Hematopoietic multipotent progenitor cell treated with erythropoietin and hydrocortisone succinate and interleukin-3 and kit ligand, for 8 days (in vitro differentiated cells): ENCODE data around the gene NR5A1.
A peak's percentile ranks its signal among the peaks of the same experiment; 100 is the strongest.

ENCODE experiments used
- DNase-seq: peaks from one replicate; pipeline ENCODE4 v3.0.0-alpha.2; 2015

NR5A1 gene

DNA sequence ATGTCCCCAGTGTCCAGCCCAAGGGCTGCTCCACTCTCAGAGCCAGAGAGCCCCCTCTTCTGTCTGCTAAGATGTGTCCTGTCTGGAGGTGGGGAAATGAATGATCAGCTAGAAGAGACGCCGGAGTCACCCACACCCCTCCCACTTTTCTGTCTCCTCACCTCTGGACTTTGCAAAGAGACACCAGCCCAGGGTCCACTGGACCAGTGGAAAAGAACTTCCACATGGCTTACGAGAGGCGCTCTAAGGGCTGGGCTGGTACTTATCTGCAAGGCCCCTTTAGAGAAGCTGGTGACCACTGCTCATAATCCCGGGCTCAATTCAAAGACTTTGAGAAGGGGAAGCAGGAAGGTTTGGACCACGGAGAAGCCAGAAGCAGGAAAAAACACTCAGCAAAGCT, 9.2 kb downstream of the NR5A1 start:
- DNase-seq: no peak

DNA sequence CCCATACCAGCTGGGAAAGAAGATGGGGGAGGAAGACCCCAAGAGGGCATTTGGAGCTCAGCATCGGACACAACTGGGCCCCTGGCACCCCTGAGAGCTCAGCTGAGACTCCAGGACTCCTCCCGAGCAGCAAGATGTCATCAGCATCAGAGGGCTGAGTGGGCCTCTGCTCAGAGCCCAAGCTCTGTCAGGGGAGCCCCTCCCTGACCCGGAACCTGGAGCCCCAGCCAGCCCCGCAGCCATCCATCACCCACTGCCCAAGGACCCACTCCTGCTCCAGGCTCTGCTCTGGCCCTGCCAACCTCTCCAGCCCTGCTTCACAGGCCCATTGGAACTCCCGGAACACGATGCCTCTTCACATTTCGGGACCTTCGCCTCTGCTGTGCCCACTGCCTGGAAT, 9.8 kb downstream of the NR5A1 start:
- no peak for DNase-seq

DNA sequence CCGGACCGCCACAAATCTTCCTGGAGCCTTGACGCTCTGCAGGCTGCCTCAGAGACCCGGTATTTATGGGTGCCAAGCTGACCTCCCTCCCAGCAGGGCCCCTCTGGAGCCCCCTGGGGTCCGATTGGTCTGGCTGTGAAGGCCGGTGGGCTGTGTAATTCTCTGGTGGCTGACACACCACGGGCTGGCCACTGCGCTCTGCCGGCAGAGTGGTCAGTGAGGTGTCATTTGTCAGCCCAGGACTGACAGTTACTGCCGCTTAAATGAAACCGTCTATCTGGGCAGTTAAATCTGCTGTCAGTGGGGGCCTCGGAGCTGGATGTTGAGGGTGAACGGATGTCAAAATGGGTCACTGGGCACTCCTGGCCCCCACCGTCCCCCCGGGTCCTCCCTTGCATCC, 10.7 kb downstream of the NR5A1 start:
- DNase-seq: no peak

DNA sequence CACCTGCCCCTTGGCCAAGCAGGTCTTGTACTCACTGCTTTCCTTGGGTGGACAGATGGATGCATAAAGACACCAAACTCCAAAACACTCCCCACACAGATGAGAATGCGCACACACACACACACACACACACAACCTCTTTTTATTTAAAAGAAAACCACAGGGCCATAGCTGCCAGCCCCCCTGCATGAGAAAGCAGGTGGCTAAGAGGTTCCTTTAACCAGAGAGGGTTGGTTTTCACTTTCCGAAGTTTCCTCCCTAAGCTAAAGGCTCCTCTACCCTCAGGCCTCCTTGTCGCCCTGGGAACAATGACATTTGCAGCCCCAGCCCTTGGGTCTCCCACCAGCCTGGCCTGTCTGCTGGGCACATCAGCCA, 11.1 kb downstream of the NR5A1 start:
- peak; percentile 20 for DNase-seq

DNA sequence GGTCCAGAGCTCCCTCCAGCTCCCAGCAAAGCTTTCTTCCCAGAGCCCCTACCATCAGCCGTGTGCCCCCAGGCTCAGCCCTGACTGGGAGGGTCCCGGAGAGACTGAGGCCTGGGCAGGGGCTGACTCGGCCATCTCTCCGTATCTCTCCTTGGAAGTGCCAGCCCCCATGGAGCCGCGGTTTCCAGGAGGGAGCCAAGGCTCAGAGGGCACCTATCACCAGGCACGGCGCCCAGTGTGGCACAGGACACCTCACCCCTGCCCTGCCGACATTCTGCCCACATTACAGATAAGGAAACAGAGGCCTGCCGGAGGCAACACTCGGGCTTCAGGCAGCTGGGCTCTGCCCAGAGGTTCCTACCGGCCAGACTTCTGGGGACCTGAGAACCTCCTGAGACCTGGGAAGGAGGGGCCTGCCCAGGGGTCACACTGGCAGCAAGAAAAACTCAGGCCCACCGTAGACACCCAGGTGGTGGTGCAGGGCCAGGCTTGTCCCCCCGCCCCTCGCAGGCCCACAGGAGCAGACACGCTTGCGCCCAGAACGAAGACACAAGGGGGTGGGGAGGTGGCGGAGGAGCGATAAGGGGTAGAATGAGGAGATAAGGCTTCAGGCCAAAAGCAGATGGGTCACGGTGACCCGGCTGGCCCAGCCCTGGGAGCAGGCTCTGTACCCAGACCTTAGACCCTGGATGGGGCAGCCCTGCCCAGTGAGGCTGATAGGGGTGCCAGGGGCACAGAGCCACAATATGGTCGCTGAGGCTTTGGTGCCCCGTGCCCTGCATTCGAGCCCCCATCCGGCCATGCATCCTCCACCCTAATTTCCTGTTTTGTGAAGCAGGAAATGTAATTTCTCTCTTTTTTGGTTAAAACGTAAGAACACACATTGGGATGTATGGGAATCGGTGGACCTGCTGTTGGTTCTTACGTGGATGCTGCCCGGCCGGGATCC, 11.8 kb downstream of the NR5A1 start:
- peak; percentile 78 for DNase-seq

DNA sequence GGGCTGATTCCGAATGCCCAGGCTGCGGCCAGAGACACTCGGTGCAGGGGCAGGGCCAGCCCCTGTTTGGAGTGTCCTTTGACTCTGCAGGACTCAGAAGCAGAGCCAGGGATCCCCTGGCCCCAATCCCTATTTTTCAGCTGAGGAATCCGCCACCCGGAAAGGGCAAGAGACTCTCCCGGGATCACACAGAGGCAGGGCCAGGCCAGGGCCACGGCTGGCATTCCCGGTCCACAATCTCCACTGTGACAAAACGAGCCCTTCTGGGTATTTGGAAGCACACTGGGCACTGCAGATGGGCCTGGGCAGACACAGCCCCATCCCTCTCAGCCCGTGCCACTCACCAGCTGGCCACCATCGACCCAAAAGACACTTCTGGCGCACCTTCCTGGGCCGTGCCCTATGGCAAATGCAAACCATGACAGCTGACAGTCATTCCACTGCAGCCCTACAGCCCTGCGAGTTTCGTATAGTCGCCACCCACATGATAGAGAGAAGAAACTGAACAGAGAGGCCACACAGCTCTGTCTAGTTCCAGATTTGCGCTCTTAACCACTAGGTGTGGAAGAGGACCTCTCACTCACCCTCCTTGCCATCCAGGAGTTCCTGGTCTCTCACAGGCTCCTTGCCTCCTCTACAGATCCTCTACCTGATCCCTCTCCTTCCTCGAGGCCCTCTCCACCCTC, 13.3 kb downstream of the NR5A1 start:
- DNase-seq: no peak

DNA sequence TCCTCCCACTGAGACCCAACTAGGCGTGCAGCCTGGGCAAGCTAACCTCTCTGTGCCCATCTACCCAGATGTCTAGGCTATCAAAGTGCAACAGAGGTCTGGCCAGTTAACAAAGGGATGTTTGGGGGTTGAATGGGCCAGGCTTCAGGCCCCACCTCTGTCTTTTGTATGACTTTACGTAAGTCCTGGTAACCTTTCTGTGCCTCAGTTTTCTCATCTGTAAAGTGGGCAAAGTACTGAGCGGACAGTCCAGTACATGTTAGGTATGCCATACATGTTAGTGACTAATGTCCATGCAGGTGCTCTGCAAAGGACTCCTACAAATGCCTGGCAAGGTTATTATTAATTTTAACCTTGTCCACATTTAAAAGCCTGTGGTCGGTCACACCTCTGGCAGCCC, 14.0 kb downstream of the NR5A1 start:
- no peak for DNase-seq

DNA sequence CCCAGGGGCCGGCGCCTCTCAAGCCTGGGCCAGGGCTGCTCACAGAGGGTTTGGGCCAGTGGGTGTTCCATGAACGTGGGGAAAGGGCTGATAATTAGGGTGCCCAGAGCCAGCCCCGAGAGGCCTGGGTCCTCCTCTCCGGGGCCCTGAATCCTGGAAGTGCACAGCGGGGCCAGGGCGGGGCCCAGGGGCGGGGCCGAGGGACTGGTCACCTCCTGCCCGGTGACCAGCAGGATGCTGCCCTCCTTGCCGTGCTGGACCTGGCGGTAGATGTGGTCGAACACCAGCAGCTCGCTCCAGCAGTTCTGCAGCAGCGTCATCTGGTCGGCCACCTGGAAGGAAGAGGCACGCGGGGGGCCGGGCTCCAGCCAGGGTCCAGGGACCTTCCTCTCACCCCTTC, 14.4 kb downstream of the NR5A1 start:
- no peak for DNase-seq

DNA sequence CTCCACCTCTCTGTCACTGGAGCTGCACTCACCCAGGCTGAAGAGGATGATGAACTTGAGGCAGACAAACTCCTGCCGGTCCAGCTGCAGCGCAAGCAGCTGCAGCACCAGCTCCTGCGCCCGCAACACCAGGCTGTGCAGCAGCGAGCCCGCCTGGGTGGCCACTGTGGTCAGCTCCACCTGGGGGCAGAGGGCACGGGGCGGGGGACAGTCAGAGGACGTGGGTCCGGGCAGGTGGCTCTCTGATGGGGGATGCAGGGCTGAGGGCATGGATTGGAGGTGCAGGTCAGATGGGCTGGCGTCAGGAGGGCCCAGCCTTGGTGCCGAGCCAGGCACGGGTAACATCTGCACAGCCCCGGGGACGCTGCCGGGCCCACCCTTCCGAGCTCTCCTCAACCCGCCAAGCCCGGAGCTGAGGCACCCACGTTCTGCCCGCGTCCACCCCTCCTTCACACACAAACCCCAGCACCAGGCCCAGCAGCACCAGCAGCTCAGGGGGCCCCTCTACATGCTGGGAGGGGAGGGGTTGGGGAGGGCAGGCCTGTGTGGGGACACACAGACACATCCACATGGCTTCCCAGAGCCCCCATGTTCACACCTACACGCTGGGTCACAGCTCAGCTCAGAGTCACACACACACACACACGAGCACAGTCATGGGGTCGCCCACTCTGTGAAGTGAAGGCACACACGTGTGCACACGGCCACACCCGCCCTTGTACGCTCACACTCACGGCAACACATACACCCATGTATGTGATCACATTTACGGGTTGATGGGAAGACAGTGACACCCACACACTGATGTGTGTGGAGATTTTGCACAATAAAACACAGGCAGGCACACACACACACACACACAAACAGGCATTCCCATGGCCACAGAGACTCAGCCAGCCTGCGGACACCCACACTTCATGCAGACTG, 15.9 kb downstream of the NR5A1 start:
- no peak for DNase-seq

DNA sequence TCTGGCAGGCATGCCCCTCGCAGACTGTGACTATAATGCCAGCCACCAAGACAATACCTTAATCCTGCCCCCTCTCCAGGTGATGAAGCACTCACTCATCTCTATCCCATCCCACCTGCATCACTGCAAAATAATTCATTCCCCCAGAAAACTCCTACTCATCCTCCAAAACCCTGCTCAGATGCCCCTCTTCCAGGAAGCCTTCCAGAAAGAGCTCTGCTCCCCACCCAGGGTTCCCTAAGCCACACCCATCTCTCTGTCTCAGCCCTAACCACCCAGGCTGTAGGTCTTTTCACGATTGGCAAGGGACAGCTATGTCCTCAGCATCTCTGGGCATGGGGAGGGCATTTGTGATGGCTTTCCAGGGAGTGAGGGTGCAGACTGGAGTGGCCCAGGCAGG, 17.2 kb downstream of the NR5A1 start:
- DNase-seq: peak; percentile 30

DNA sequence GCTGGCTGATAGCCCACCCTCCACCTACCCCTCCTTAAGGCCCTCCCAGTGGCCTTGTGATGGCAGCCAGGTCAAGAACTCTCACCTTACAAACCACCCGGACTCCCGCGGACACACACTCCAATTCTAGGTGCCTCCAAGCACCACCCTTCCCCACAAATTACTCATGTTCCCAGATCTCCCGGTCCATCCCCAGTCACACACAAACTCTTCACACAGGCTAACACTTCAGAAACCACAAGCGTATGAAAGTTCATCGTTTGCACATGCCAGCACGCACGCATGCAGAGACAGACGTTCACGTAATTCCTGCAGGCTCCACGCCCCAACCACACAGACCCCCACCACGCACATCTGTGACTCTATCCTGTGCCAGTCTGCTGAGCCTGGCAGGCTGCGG, 18.0 kb downstream of the NR5A1 start:
- no peak for DNase-seq

DNA sequence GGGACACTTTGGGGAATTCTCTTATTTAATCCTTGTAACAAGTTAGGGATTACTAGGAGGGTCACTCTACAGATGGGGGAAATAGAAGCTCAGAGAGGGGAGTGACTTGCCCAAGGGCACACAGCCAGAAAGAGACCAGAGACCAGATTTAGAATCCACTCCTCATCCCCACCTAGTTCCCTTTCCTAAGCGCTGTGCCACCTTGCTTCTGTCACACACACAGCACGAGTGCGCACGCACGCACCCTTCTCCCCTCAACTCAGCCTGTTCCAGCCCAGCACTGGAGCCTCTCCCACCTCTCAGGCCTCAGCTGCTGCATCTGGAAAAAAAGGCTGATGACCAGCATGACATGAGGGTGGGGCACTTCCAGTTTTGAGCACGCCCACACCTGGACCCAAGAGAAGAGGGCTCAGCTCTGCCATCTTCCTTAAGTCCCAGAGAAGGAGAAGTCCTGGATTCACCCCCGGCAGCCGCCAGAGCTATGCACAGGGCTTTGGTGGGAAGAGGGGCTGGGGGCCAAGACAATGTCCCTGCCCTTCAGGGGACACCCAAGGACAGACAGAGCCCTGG, 18.5 kb downstream of the NR5A1 start:
- DNase-seq: no peak

DNA sequence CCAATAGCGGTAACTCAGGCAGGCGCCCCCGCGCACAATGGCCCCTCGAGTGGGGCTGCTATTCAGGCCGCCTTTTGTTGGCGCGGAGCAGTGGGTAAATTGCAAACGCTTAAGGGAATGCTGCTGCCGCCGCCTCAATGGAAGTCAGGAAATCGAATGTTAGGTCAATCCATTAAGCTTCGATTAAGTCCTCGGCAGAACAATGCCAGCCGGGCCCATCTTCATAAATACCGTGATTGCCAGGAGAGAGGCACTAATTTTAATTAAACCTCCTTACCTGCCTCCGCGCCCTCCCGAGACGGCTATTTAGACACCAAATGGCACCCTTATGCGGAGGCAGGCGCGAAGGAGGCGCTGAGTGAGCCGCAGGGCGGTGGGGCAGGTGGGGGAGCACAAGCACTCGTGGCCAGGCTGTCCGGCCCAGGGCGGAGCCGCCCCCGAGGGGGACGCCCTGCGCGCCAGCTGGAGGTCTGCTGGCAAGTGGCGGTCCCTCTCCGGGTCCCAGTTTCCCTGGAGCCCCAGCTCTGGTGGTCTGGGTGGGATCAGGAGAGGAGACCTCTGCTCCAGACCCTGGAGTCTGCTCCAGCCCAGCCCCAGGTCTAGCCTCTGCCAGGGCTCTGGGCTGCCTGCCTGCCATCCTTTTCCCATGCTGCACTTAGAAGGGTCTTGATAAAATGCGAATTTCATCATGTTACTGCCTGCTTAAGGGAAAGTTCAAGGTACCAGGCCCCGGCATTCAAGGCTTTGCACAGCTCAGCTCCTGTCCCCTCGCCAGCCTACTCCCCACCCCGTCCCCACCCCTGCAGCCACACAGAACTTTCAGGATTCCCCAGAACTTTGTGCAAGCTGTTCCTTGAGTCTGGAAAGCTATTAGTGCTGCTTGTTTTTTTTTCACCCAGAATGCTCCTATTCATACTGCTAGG, 19.7 kb downstream of the NR5A1 start:
- DNase-seq: no peak

DNA sequence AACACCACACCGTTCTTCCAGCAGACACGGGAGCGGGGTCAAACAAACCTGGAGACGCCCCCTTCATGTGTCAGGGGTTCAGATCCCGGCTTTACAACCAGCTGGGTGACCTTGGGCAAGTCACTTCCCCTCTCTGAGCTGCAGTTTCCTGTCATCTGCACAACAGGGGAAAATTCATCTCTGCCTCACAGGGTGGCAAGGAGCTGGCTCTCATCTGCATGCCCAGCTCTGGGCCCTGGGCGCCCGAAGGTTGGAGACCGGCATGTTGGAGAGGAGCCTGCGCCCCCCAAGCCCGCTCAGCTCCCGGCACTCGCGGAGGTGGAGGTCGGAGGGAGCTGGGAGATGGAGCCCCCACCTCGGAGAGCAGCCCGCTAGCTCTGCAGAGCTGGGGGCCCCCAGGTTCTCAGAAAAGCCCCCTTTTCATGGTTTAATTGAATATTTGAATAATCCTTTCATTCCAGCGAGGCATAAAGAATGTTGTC, 20.4 kb downstream of the NR5A1 start:
- DNase-seq: no peak

DNA sequence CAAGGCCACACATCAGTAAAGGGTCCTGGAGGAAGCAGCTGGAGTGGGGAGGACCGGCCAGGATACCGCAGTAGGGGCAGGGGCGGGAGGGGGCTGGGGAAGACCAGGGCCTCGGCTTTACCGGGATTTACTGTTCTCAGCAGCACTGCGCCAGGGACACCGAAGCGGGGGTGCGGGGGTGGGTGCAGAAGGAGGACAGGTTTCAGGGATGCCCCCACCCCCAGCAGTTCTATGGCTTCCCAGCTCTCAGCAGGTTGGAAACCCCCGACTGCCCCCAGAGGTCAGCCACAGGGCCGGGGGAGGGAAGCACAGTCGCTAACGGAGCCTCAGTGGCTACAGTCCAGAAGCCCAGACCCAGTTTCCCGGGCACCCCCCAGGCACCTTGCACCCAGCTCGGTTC, 21.3 kb downstream of the NR5A1 start:
- DNase-seq: no peak

DNA sequence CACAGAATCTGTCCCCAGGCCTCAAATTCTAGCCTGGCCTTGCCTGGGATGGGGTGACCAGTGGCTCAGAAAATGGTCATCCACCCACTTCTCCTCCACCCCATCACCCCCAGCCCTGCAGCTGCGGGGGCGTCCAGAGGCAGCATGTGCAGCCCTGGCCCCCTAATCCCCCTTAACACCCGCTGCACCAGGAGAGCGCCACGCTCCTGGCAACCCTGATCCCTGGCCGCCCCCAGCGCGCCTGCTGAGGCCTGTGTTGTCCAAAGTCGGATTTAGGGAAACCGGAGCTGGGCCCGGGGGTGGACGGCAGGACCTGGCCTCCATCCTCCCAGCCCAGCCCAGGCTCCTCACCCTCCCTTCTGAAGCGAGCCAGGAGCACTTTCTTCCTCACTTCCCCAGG, 22.0 kb downstream of the NR5A1 start:
- DNase-seq: no peak

DNA sequence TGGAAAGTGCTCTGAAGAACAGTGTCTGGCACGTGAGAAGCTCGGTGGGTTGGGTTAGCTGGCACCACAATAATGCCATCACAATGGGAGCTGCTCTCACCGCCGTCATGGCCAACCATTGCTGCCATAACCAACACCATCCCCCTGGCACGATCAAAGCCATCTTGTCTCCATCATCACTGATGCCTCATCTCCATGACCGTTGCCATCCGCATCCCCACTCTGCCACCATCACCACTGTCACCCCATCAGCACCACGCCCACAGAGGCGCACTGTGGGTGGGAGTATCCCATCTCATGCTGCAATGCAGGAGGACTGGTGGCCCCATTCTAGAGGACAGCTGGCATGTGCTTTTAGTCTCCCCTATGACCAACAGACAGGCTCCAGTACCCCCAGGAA, 23.7 kb downstream of the NR5A1 start:
- DNase-seq: no peak

DNA sequence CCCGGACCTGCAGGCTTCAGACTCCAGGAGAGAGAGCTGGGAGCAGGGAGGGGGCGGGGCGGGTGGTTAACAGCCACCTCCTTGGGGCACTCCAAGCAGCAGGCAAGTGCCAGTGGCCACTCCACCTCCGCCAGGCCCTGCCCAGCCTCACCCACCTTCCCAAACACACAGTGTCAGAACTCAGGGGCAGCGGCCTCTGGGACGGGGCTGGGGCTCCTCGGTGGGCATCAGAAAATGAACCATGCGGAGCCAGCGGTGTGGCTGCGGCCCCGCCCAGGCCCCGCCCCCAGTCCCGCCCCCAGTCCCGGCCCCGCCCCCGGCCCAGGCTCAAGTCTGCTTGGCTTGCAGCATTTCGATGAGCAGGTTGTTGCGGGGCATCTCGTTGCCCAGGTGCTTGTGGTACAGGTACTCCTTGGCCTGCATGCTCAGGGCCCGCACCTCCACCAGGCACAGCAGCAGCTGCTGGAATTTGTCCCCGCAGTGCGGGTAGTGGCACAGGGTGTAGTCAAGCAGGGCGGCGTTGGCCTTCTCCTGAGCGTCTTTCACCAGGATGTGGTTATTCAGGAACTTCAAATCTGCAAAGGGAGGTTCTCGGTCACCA, 24.7 kb downstream of the NR5A1 start:
- DNase-seq: no peak

DNA sequence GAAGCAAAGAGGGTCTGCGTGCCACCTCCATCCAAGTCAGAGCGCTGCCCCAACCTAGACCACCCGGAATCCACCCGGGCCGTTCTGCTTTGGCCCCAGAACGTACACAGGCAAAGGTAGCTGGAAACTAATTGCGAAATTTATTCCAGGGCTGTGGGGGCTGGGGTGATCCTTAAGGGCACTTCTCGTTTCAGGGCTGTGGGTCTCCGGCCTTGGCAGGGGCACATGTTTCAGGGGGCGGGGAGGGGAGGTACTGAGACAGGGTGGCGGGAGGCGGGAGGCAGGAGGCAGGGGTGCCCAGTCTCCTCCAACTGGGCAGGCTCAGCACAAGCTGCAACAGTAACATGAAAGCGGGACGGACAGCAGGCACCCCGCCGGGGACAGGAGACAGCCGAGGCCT, 26.1 kb downstream of the NR5A1 start:
- DNase-seq: no peak

DNA sequence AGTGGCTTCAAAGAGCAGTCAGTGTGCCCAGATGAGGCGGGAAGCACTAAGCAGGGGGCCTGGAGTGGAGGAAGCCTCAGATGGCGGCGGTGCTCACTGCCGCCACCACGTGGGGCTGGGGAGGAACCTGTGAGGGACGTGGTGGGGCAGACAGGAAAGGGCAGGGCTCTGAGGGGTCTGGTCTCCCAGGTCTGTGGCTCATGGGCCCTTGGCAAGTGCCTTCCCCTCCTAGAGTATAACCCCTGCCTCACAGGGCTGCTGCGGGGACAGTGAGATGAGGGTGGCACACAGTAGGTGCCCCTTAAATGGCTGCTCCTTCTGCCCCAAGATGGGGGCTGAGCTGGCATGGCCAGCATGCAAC, 26.6 kb downstream of the NR5A1 start:
- DNase-seq: peak; percentile 56

DNA sequence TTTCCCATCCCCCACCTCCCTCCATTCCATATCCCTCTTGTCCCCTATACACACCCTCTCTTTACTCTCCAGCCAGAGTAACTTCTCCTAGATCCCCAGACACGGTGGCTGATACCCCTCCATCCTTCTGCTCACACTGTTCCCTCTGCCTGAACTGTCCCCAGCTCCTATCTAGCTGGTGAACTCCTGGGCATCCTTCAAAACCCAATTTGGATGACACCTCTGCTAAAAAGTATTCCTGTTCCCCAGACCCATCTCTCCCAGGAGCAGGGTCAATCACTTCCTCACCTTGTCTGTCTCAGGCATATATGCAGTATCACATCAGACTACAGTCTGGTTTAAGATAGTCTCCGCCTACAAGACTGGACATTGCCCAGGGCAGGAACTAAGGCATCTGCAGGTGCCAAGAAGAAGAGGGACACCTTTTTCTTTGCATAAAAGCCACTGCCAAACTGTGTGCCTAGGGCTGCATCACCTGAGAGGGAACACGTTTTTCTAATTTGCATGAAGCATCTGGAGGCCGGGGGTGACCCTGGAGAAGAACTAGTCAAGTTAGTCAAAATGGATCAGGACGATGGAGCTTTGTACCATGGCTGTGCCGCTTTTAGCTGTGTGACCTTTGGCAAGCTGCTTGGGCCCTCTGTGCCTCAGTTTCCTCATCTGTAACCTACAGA, 27.1 kb downstream of the NR5A1 start:
- no peak for DNase-seq
